K562 (cell line): Measurements from ENCODE around the gene TMEM59. TPM values are rescaled to one million over a fixed set of nuclear protein-coding genes. Genes with fewer than 3 reads are reported as not detected.

ENCODE experiments used
- DPF2 ChIP-seq: fragments of 450-650 bp; IDR thresholded peaks from 2 replicates; pipeline ENCODE4 v1.6.1; 2016
- FUS ChIP-seq: fragments of 200-400 bp; formaldehyde crosslinking; optimal IDR thresholded peaks from 2 replicates; pipeline ENCODE3; 2017; ENCODE audit warnings: low read depth, low read length
- GTF2F1 ChIP-seq: IDR thresholded peaks from 2 replicates; pipeline ENCODE4 v1.6.1; 2011; ENCODE audit warnings: low read depth, low read length, improper control_type of control experiment
- HMGN3 ChIP-seq: IDR thresholded peaks from 2 replicates; pipeline ENCODE4 v1.6.1; 2011; ENCODE audit warnings: borderline replicate concordance, low read depth, mild to moderate bottlenecking, mixed read lengths, low read length; ENCODE audit not compliant: insufficient read length; ENCODE audit errors: extremely low read depth
- KAT7 ChIP-seq: sonication (generic); formaldehyde crosslinking; IDR thresholded peaks from 2 replicates; pipeline ENCODE4 v1.8.0; 2022; ENCODE audit warnings: missing genetic modification reagents, mild to moderate bottlenecking, borderline replicate concordance
- KDM2B ChIP-seq: fragments of 250-450 bp; sonication (Bioruptor Pico); IDR thresholded peaks from 2 replicates; pipeline ENCODE4 v1.8.0; 2021; ENCODE audit warnings: mild to moderate bottlenecking, moderate library complexity
- KLF13 ChIP-seq: fragments of 450-650 bp; IDR thresholded peaks from 2 replicates; pipeline ENCODE4 v1.6.1; 2016; ENCODE audit warnings: missing genetic modification characterization, low read depth, mild to moderate bottlenecking, missing compliant biosample characterization, moderate library complexity, borderline replicate concordance
- MEIS2 ChIP-seq: fragments of 450-650 bp; IDR thresholded peaks from 2 replicates; pipeline ENCODE4 v1.6.1; 2014; ENCODE audit warnings: mild to moderate bottlenecking; ENCODE audit not compliant: partially characterized antibody
- NCOR1 ChIP-seq: fragments of 450-650 bp; IDR thresholded peaks from 2 replicates; pipeline ENCODE4 v1.6.1; 2016; ENCODE audit warnings: mild to moderate bottlenecking, moderate library complexity
- NEUROD1 ChIP-seq: fragments of 150-350 bp; IDR thresholded peaks from 2 replicates; pipeline ENCODE4 v1.6.1; 2014; ENCODE audit warnings: borderline replicate concordance, low read length, low read depth; ENCODE audit not compliant: partially characterized antibody
- OTX1 ChIP-seq: fragments of 450-650 bp; formaldehyde crosslinking; IDR thresholded peaks from 2 replicates; pipeline ENCODE4 v1.4.0; 2022; ENCODE audit warnings: mild to moderate bottlenecking
- PHF20 ChIP-seq: fragments of 450-650 bp; IDR thresholded peaks from 2 replicates; pipeline ENCODE4 v1.6.1; 2018; ENCODE audit not compliant: partially characterized antibody
- PPARD ChIP-seq: fragments of 250-450 bp; sonication (Bioruptor Pico); IDR thresholded peaks from 2 replicates; pipeline ENCODE4 v1.8.0; 2022; ENCODE audit warnings: inconsistent platforms, mild to moderate bottlenecking, moderate library complexity
- RBM39 ChIP-seq: fragments of 200-400 bp; formaldehyde crosslinking; optimal IDR thresholded peaks from 2 replicates; pipeline ENCODE3; 2018; ENCODE audit warnings: low read depth, low read length
- SMARCA4 ChIP-seq: fragments of 450-650 bp; IDR thresholded peaks from 2 replicates; pipeline ENCODE4 v1.6.1; 2016
- ZNF395 ChIP-seq: fragments of 200-800 bp; sonication (Bioruptor generic); IDR thresholded peaks from 2 replicates; pipeline ENCODE4 v1.6.1; 2017; ENCODE audit warnings: missing genetic modification characterization, missing compliant biosample characterization
- ZNF41 ChIP-seq: fragments of 250-450 bp; sonication (Bioruptor Pico); conservative IDR thresholded peaks from 2 replicates; pipeline ENCODE4 v1.4.0; 2020; ENCODE audit warnings: mild to moderate bottlenecking
- ZNF77 ChIP-seq: fragments of 250-450 bp; sonication (Bioruptor Pico); IDR thresholded peaks from 2 replicates; pipeline ENCODE4 v1.5.0; 2020
- polyA plus RNA-seq, 8 experiments: library from polyadenylated mRNA; depleted of rRNA in 4 of 8; stranded (reverse) in 5 of 8; unstranded in 3 of 8; fragments of >200 nt; fragmentation: Nextera tagmentation in 2 of 8; fragmentation: Illumina TruSeq in 1 of 8; extraction: Ambion mirVana in 2 of 8; extraction: Trizol in 1 of 8; gene quantifications; 2 replicates each; pipeline versions ENCODE4 v1.2.1 to v1.2.3, GENCODE V29; 2011 to 2014; ENCODE audit warnings: inconsistent platforms in 1 of 8, missing spikeins in 1 of 8
- total RNA-seq, 7 experiments: library from RNA; depleted of rRNA in 6 of 7; stranded (reverse); fragments of >200 nt in 6 of 7; fragmentation: Illumina TruSeq in 2 of 7; extraction: Trizol in 2 of 7; gene quantifications; 2 replicates each; pipeline versions ENCODE4 v1.2.1 to v1.2.3, GENCODE V29; 2011 to 2021; ENCODE audit warnings: low replicate concordance in 1 of 7
- TF ChIP-seq, protein P1 (sequence below), 2 experiments: fragments of 450-650 bp; IDR thresholded peaks; 2 replicates each; pipeline ENCODE4 v1.6.1; 2016
- TF ChIP-seq, protein P2 (sequence below): sonication (generic); formaldehyde crosslinking; IDR thresholded peaks from 2 replicates; pipeline ENCODE4 v1.8.0; 2022; ENCODE audit warnings: mild to moderate bottlenecking, missing genetic modification reagents
- TF ChIP-seq, protein P3 (sequence below): sonication (generic); formaldehyde crosslinking; IDR thresholded peaks from 2 replicates; pipeline ENCODE4 v1.8.0; 2022; ENCODE audit warnings: mild to moderate bottlenecking, missing genetic modification reagents
- TF ChIP-seq, protein P4 (sequence below): fragments of 250-450 bp; sonication (Bioruptor Pico); IDR thresholded peaks from 2 replicates; pipeline ENCODE4 v1.4.0; 2020; ENCODE audit warnings: mild to moderate bottlenecking, moderate library complexity

The TMEM59 gene
- total and polyA plus RNA-seq, 9 of the 15 experiments (the other 6 are each of a cell fraction or from before 2014, with no cell fraction given) = 93.1 to 316 (median 151) TPM

GRCh38 chr1:54054438-54054749 is 1.4 kb upstream of the TMEM59 start (continued):
- TF ChIP-seq, protein P1, sequence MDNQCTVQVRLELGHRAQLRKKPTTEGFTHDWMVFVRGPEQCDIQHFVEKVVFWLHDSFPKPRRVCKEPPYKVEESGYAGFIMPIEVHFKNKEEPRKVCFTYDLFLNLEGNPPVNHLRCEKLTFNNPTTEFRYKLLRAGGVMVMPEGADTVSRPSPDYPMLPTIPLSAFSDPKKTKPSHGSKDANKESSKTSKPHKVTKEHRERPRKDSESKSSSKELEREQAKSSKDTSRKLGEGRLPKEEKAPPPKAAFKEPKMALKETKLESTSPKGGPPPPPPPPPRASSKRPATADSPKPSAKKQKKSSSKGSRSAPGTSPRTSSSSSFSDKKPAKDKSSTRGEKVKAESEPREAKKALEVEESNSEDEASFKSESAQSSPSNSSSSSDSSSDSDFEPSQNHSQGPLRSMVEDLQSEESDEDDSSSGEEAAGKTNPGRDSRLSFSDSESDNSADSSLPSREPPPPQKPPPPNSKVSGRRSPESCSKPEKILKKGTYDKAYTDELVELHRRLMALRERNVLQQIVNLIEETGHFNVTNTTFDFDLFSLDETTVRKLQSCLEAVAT (IDR thresholded peaks at IDR 0.05) = no peak
- TF ChIP-seq MEIS2 = peak; percentile 59
- TF ChIP-seq NCOR1 = peak; percentile 67
- TF ChIP-seq, protein P2, sequence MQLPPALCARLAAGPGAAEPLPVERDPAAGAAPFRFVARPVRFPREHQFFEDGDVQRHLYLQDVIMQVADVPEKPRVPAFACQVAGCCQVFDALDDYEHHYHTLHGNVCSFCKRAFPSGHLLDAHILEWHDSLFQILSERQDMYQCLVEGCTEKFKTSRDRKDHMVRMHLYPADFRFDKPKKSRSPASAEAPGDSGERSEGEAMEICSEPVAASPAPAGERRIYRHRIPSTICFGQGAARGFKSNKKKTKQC (CRISPR knock-in tag) = no peak
- no peak for TF ChIP-seq KDM2B (CRISPR knock-in tag)
- TF ChIP-seq FUS = no peak
- TF ChIP-seq SMARCA4 = peak; percentile 73
- no peak for TF ChIP-seq NEUROD1
- TF ChIP-seq DPF2 = peak; percentile 86
- no peak for TF ChIP-seq PPARD (CRISPR knock-in tag)
- no peak for TF ChIP-seq RBM39
- TF ChIP-seq PHF20 = no peak
- no peak for TF ChIP-seq KLF13 (tag)
- TF ChIP-seq ZNF395 (CRISPR knock-in tag) = no peak
- TF ChIP-seq HMGN3 = no peak
- TF ChIP-seq, protein P3, sequence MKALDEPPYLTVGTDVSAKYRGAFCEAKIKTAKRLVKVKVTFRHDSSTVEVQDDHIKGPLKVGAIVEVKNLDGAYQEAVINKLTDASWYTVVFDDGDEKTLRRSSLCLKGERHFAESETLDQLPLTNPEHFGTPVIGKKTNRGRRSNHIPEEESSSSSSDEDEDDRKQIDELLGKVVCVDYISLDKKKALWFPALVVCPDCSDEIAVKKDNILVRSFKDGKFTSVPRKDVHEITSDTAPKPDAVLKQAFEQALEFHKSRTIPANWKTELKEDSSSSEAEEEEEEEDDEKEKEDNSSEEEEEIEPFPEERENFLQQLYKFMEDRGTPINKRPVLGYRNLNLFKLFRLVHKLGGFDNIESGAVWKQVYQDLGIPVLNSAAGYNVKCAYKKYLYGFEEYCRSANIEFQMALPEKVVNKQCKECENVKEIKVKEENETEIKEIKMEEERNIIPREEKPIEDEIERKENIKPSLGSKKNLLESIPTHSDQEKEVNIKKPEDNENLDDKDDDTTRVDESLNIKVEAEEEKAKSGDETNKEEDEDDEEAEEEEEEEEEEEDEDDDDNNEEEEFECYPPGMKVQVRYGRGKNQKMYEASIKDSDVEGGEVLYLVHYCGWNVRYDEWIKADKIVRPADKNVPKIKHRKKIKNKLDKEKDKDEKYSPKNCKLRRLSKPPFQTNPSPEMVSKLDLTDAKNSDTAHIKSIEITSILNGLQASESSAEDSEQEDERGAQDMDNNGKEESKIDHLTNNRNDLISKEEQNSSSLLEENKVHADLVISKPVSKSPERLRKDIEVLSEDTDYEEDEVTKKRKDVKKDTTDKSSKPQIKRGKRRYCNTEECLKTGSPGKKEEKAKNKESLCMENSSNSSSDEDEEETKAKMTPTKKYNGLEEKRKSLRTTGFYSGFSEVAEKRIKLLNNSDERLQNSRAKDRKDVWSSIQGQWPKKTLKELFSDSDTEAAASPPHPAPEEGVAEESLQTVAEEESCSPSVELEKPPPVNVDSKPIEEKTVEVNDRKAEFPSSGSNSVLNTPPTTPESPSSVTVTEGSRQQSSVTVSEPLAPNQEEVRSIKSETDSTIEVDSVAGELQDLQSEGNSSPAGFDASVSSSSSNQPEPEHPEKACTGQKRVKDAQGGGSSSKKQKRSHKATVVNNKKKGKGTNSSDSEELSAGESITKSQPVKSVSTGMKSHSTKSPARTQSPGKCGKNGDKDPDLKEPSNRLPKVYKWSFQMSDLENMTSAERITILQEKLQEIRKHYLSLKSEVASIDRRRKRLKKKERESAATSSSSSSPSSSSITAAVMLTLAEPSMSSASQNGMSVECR (CRISPR knock-in tag) = no peak
- no peak for TF ChIP-seq GTF2F1
- no peak for TF ChIP-seq KAT7 (CRISPR knock-in tag)
- TF ChIP-seq OTX1 (CRISPR knock-in tag) = no peak
- TF ChIP-seq, protein P4, sequence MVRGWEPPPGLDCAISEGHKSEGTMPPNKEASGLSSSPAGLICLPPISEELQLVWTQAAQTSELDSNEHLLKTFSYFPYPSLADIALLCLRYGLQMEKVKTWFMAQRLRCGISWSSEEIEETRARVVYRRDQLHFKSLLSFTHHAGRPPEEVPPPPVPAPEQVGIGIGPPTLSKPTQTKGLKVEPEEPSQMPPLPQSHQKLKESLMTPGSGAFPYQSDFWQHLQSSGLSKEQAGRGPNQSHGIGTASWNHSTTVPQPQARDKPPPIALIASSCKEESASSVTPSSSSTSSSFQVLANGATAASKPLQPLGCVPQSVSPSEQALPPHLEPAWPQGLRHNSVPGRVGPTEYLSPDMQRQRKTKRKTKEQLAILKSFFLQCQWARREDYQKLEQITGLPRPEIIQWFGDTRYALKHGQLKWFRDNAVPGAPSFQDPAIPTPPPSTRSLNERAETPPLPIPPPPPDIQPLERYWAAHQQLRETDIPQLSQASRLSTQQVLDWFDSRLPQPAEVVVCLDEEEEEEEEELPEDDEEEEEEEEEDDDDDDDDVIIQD = no peak
- TF ChIP-seq ZNF41 (CRISPR knock-in tag) = no peak
- TF ChIP-seq ZNF77 (CRISPR knock-in tag) = no peak
